OCI-LY7 (cell line): ENCODE measurements around the gene DENND6B. TPM values are rescaled to one million over a fixed set of nuclear protein-coding genes. Genes with fewer than 3 reads are reported as not detected.

Source experiments
- BruUV-seq: library from RNA; stranded (reverse); fragments of 400-500 nt; replicated peaks from 2 replicates; lab custom pipeline; 2021; lab: Mats Ljungman, UMichigan
- CTCF ChIA-PET: fragments of 300-600 bp; sonication (Branson Sonifier 250); formaldehyde crosslinking; loops from one replicate; lab custom pipeline; 2022; ENCODE audit warnings: antibody characterized with exemption; ENCODE audit not compliant: unreplicated experiment; lab: Charles Lee
- POLR2A ChIA-PET: fragments of 300-600 bp; sonication (Branson Sonifier 250); formaldehyde crosslinking; loops from one replicate; lab custom pipeline; 2022; ENCODE audit warnings: antibody characterized with exemption; lab: Charles Lee
- DNase-seq: peaks from one replicate; pipeline ENCODE4 v3.0.0-alpha.2; 2015; ENCODE audit warnings: low spot score
- H2AFZ ChIP-seq: fragments of 200-600 bp; sonication (generic), shearing (Covaris generic); 2 replicates; pipeline ENCODE4 v1.6.1; 2014; ENCODE audit warnings: mild to moderate bottlenecking, antibody characterized with exemption, low read length, moderate library complexity
- H3K27ac ChIP-seq: fragments of 200-600 bp; sonication (generic); 2 replicates; pipeline ENCODE4 v1.5.1; 2014; ENCODE audit warnings: mixed run types, low read depth, mild to moderate bottlenecking, moderate library complexity, low read length, inconsistent platforms; ENCODE audit not compliant: poor library complexity, severe bottlenecking
- H3K36me3 ChIP-seq: fragments of 200-600 bp; sonication (generic); 2 replicates; pipeline ENCODE4 v1.6.1; 2014; ENCODE audit warnings: mild to moderate bottlenecking, antibody characterized with exemption, low read length, moderate library complexity, mixed read lengths; ENCODE audit not compliant: insufficient read depth
- H3K4me1 ChIP-seq: fragments of 200-600 bp; sonication (generic); 2 replicates; pipeline ENCODE4 v1.5.1; 2014; ENCODE audit warnings: mild to moderate bottlenecking, low read length; ENCODE audit not compliant: insufficient read depth, poor library complexity, severe bottlenecking
- H3K4me2 ChIP-seq: fragments of 200-600 bp; sonication (generic); 2 replicates; pipeline ENCODE4 v1.6.1; 2014; ENCODE audit warnings: mild to moderate bottlenecking, low read length
- H3K4me3 ChIP-seq: fragments of 200-600 bp; sonication (generic); 2 replicates; pipeline ENCODE4 v1.5.1; 2014; ENCODE audit warnings: mild to moderate bottlenecking, low read depth, low read length; ENCODE audit not compliant: poor library complexity, severe bottlenecking
- H3K79me2 ChIP-seq: fragments of 200-600 bp; sonication (generic); 2 replicates; pipeline ENCODE4 v1.6.1; 2016; ENCODE audit warnings: low read depth, mild to moderate bottlenecking, low read length, moderate library complexity, mixed read lengths; ENCODE audit not compliant: insufficient read depth
- H3K9me2 ChIP-seq: fragments of 200-600 bp; sonication (generic); 2 replicates; pipeline ENCODE4 v1.6.1; 2016; ENCODE audit warnings: mild to moderate bottlenecking, low read length, mixed read lengths; ENCODE audit not compliant: insufficient read depth
- H3K9me3 ChIP-seq: fragments of 200-600 bp; sonication (generic); 2 replicates; pipeline ENCODE4 v1.6.1; 2014; ENCODE audit warnings: mild to moderate bottlenecking, mixed run types, low read length, mixed read lengths
- H4K20me1 ChIP-seq: fragments of 200-600 bp; sonication (generic); 2 replicates; pipeline ENCODE4 v1.6.1; 2014; ENCODE audit warnings: mild to moderate bottlenecking, antibody characterized with exemption, low read length, moderate library complexity, mixed read lengths; ENCODE audit not compliant: insufficient read depth
- CTCF ChIP-seq: fragments of 200-600 bp; sonication (generic); conservative IDR thresholded peaks from 2 replicates; pipeline ENCODE4 v1.5.1; 2014; ENCODE audit warnings: mild to moderate bottlenecking, antibody characterized with exemption, low read length, moderate library complexity, mixed read lengths
- EZH2phosphoT487 ChIP-seq: fragments of 200-600 bp; sonication (generic); IDR thresholded peaks from 2 replicates; pipeline ENCODE4 v1.6.1; 2018; ENCODE audit warnings: low read depth, borderline replicate concordance, mild to moderate bottlenecking, mixed run types, antibody characterized with exemption, low read length, moderate library complexity, mixed read lengths
- intact Hi-C: fragments of 100-400 bp; cut with micrococcal nuclease; formaldehyde crosslinking; loops from one replicate; pipeline ENCODE4 v1.10.0; 2022; ENCODE audit not compliant: unreplicated experiment
- total RNA-seq, 2 experiments: library from RNA; depleted of rRNA in 1 of 2; stranded (reverse); fragments of >200 nt in 1 of 2; shearing (Covaris generic) in 1 of 2; gene quantifications; 2 replicates each; pipeline ENCODE4 v1.2.3, GENCODE V29; 2014 to 2022

DENND6B gene
- total RNA-seq, 2 experiments from 2014 or later = 31.6 to 45.0 TPM

DNA sequence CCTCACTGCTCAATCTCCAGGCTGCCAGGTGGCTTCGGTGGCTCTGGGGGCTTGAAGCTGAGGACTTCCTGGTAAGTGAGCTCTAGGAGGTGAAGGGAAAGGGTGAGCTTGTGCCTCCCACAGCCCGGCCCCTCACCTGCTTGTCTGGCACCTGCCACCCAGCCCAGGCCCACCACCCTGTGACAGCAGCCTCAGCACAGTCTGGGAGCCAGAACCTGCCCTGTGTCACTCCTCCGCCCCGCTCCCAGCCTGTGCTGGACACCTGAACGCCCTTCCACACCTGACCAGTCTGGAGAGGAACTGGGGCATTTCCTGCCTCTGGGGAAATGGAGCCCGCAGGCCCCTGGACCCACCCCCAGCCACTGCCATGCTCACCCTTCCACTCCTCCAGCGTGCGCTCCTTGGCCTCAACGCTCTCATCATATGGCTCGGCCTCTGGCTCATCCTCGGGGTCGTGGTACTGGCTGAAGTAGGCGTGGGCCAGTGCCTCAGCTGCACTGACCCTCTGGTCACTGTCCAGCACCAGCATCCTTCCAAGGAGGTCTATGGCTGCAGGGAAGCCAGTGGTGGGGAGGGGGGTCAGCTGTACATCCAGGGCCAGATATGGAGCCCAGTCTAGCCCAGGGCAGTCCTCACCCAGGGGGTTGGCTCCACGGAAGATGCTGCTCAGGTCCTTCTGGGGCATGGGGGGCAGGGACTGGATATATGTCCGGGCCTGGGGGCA is 61.7 kb downstream of the DENND6B start:
- Histone ChIP-seq H3K4me1 (peaks cover 45% of the 10 kb centered on the region), H3K9me3 (no peaks in the 10 kb centered on the region), H3K4me3 (no peak overlapping the region), H2AFZ (no peak overlapping the region), H3K4me2 (no peak overlapping the region), H3K36me3 (no peaks in the 10 kb centered on the region), H3K79me2 (peaks cover 9% of the 10 kb centered on the region), H3K9me2 (no peaks in the 10 kb centered on the region), H4K20me1 (no peaks in the 10 kb centered on the region), H3K27ac (no peak overlapping the region)
- no peak for DNase-seq
- intact Hi-C loops = no loop called here
- POLR2A ChIA-PET = no interaction called here
- CTCF ChIA-PET = no interaction called here
- TF ChIP-seq CTCF (no peak), EZH2phosphoT487 (no peak)
- BruUV-seq = no TSS peak

DNA sequence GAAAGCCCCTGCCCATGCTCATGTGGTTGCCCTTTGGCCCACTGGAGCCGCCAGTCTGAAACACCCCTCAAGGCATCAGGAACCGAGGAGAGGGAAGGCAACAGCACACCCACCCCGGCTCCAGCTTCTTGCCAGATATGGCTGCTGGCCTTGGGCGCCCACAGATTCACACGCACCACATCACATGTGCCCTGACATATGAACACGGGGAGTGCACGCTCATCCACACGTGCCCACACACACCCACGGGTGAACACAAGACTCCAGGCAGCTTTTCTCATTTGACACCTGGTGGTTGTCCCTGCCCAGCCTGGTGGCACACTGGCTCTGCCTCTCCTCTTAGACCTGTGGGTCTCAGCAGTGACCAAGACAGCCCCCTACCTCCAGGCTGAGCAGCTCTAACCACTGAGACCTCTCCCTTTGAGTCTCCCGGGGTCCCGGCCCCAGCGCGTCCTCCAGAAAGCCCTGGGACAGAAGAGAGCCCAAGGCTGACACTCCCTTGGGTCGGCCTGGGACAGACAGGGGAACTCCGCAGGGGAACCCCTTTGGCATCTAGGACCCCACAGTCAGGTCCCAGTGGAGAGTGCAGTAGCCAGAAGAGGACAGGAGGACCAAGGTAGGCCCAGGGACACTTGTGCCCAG is 62.6 kb downstream of the DENND6B start:
- peaks cover 42% of the 10 kb centered on the region for H3K4me1 ChIP-seq
- TF ChIP-seq EZH2phosphoT487 = no peak
- no peak for TF ChIP-seq CTCF
- H3K9me3 ChIP-seq = no peaks in the 10 kb centered on the region
- no peak overlapping the region for H3K4me2 ChIP-seq
- peaks cover 15% of the 10 kb centered on the region for H3K79me2 ChIP-seq
- no peak overlapping the region for H2AFZ ChIP-seq
- H3K27ac ChIP-seq = no peak overlapping the region
- ChIA-PET POLR2A (no interaction called here), CTCF (interaction anchor here (0.6 kb wide), 1 partner anchor 40 kb away, joined by 3 read pairs; no protein-coding TSS in a partner anchor)
- DNase-seq = no peak
- no peak overlapping the region for H3K4me3 ChIP-seq
- no peaks in the 10 kb centered on the region for H3K36me3 ChIP-seq
- no TSS peak for BruUV-seq
- H4K20me1 ChIP-seq = no peaks in the 10 kb centered on the region
- H3K9me2 ChIP-seq = no peaks in the 10 kb centered on the region
- intact Hi-C loops = no loop called here
